Breast epithelium (tissue), 4 donors: Measurements from ENCODE around the gene PRDM16. TPM values are rescaled to one million over a fixed set of nuclear protein-coding genes. Genes with fewer than 3 reads are reported as not detected.

Experiments
- DNase-seq, 2 donors: peaks; one replicate each; pipeline ENCODE4 v3.0.0-alpha.2; 2019; ENCODE audit warnings: low spot score in 2 of 2
- H3K27ac ChIP-seq, 2 donors: fragments of 200-600 bp; sonication (generic) in 1 of 2; one replicate each; pipeline ENCODE4 v1.5.1; 2016 to 2019; ENCODE audit warnings: mild to moderate bottlenecking in 1 of 2
- H3K27me3 ChIP-seq, 2 donors: fragments of 200-600 bp; sonication (generic) in 1 of 2; one replicate each; pipeline versions ENCODE4 v1.5.1 to v1.6.0; 2017 to 2019; ENCODE audit warnings: control low read depth in 1 of 2, mild to moderate bottlenecking in 1 of 2
- H3K36me3 ChIP-seq: fragments of 200-600 bp; one replicate; pipeline ENCODE4 v1.5.1; 2019
- H3K4me1 ChIP-seq, 2 donors: fragments of 200-600 bp; sonication (generic); one replicate each; pipeline ENCODE4 v1.5.1; 2016 to 2019; ENCODE audit warnings: control low read depth in 1 of 2
- H3K4me3 ChIP-seq, 3 donors: fragments of 200-600 bp; sonication (generic); 1 replicate in 2 of 3; 2 replicates in 1 of 3; pipeline ENCODE4 v1.5.1; 2016 to 2019; ENCODE audit warnings: mild to moderate bottlenecking in 3 of 3, moderate library complexity in 2 of 3
- H3K9me3 ChIP-seq, 2 donors: fragments of 200-600 bp; sonication (generic) in 1 of 2; one replicate each; pipeline ENCODE4 v1.5.1; 2016 to 2019; ENCODE audit warnings: control low read depth in 1 of 2
- POLR2A ChIP-seq: fragments of 450-650 bp; IDR thresholded peaks from one replicate; pipeline ENCODE4 v1.6.1; 2016; ENCODE audit warnings: antibody characterized with exemption, mild to moderate bottlenecking, moderate library complexity
- POLR2AphosphoS5 ChIP-seq, 3 donors: sonication (generic); formaldehyde crosslinking; IDR thresholded peaks; one replicate each; pipeline ENCODE4 v1.6.1; 2017; ENCODE audit warnings: antibody characterized with exemption in 3 of 3
- intact Hi-C: fragments of 100-400 bp; cut with DNase I; formaldehyde crosslinking; loops from one replicate; pipeline ENCODE4 v1.15.1; 2023; ENCODE audit warnings: low total_unique reads
- total RNA-seq, 3 donors: library from RNA; depleted of rRNA; stranded (reverse); fragments of >200 nt; gene quantifications; one replicate each; pipeline ENCODE4 v1.1.0, GENCODE V29; 2016
- TF ChIP-seq, protein P1 (sequence below), 3 donors: fragments of 450-650 bp; IDR thresholded peaks; one replicate each; pipeline ENCODE4 v1.5.1; 2016 to 2017; ENCODE audit warnings: antibody characterized with exemption in 3 of 3, mild to moderate bottlenecking in 3 of 3, moderate library complexity in 3 of 3

PRDM16 gene
- total RNA-seq, 3 donors from 2014 or later, result 0.48 to 3.8 (median 3.6) TPM

DNA sequence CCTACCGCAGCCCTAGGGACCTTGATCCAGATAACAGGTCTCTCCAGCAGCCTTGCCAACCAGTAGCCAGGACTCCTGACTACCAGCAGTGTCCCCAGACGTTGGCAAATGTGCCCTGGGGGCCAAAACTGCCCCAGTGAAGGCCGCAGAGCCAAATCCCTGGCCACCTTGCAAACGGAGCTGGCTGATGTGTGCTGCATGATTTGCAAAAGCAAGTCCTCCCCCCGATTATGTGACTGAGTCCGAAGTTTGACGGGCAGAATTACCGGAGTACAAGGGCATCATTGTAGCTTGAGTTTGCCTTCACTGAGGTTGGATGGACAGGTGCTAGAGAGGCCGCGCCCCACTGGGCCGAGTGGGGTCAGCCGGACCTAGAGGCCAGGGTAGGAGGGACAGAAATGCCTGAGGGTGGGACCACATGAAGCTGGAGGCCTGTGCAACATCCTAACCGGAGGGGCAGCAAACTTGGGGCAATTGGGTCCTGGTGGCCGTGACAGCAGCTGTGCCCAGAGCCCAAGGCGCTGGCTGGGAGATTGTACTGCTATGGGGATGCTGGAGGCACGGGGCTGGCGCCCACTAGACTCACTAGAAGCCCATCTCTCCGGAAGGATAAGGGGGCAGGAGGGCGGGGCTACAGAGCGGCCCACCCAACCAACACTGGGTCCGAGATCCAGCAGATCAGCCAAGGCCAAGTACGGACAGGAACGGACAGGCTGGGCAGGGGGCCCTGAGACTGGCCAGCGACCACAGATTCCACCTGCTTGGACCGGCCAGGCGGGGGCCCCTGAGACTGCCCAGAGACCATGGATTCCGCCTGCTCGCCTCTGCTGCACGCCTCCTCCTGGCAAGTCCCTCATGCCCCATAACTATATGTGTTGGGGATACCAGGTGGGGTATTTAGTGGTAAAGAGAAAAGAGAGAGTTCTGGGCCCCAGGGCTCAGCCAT is 388.2 kb downstream of the PRDM16 start:
- TF ChIP-seq POLR2A (no peak), POLR2AphosphoS5 (IDR thresholded peaks at IDR 0.05) (no peak)
- TF ChIP-seq, protein P1, sequence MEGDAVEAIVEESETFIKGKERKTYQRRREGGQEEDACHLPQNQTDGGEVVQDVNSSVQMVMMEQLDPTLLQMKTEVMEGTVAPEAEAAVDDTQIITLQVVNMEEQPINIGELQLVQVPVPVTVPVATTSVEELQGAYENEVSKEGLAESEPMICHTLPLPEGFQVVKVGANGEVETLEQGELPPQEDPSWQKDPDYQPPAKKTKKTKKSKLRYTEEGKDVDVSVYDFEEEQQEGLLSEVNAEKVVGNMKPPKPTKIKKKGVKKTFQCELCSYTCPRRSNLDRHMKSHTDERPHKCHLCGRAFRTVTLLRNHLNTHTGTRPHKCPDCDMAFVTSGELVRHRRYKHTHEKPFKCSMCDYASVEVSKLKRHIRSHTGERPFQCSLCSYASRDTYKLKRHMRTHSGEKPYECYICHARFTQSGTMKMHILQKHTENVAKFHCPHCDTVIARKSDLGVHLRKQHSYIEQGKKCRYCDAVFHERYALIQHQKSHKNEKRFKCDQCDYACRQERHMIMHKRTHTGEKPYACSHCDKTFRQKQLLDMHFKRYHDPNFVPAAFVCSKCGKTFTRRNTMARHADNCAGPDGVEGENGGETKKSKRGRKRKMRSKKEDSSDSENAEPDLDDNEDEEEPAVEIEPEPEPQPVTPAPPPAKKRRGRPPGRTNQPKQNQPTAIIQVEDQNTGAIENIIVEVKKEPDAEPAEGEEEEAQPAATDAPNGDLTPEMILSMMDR (IDR thresholded peaks at IDR 0.05), result no peak
- Histone ChIP-seq H3K9me3 (no peaks in the 10 kb centered on the region), H3K36me3 (no peaks in the 10 kb centered on the region), H3K4me1 (peaks cover 0 to 11% of the 10 kb centered on the region in 2 donors), H3K27ac (peak overlapping the region; percentile 40 to 55), H3K4me3 (no peak overlapping the region), H3K27me3 (peaks cover 0 to 7% of the 10 kb centered on the region in 2 donors)
- no peak for DNase-seq
- intact Hi-C loops, result no loop called here

DNA sequence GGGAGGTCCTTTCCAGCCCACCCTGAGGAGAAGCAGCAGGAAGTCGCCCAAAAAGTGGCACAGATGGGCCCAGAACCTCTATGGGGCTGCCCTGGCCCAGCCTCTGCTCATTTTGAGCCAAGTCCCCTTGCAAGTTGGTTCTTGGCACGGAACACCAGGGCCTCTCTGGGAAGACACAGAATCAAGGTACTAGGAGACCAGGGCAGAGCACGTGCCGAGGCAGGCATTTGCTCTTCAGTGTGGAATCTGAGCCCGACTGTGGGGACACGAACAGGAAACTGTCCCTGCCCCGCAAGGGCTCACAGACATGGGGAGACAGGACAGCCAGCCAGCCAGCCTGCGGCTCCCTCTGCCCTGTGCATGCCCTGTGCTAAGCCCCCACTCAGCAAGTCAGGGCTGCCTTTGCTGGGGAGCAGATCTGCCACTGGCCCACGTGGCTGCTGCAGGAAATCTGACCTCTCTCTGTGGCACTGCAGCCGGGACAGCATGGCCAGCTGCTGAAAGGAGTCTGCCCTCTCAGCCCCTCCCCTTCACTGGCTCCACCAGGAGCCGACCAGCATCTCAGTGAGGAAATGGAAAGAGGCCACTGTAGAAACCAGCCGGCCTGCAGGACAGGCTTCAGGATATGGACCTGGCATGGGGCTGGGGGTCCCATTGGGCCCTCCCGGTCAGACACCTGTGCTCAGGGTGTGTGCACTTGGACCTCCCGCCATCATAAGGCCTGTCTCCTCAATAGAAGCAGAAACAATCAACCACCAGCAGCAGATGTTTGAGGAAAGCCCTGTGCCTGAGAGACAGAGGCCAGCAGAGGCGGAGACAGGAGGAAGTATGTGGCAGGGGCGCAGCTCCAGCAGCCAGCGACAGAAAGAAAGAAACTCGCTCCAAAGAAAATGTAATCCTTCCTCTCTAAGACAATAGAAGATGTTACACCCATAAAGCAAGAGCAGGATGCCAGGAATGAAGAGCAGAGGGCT is 389.2 kb downstream of the PRDM16 start:
- peak overlapping the region; percentile 32 to 40 for H3K27ac ChIP-seq
- H3K4me1 ChIP-seq, result peaks cover 0 to 11% of the 10 kb centered on the region in 2 donors
- H3K4me3 ChIP-seq, result no peak overlapping the region
- no peak for DNase-seq
- no peaks in the 10 kb centered on the region for H3K9me3 ChIP-seq
- intact Hi-C loops, result no loop called here
- TF ChIP-seq POLR2A (no peak), POLR2AphosphoS5 (IDR thresholded peaks at IDR 0.05) (no peak)
- TF ChIP-seq, protein P1 (IDR thresholded peaks at IDR 0.05), result no peak
- H3K36me3 ChIP-seq, result no peaks in the 10 kb centered on the region
- no peaks in the 10 kb centered on the region for H3K27me3 ChIP-seq

DNA sequence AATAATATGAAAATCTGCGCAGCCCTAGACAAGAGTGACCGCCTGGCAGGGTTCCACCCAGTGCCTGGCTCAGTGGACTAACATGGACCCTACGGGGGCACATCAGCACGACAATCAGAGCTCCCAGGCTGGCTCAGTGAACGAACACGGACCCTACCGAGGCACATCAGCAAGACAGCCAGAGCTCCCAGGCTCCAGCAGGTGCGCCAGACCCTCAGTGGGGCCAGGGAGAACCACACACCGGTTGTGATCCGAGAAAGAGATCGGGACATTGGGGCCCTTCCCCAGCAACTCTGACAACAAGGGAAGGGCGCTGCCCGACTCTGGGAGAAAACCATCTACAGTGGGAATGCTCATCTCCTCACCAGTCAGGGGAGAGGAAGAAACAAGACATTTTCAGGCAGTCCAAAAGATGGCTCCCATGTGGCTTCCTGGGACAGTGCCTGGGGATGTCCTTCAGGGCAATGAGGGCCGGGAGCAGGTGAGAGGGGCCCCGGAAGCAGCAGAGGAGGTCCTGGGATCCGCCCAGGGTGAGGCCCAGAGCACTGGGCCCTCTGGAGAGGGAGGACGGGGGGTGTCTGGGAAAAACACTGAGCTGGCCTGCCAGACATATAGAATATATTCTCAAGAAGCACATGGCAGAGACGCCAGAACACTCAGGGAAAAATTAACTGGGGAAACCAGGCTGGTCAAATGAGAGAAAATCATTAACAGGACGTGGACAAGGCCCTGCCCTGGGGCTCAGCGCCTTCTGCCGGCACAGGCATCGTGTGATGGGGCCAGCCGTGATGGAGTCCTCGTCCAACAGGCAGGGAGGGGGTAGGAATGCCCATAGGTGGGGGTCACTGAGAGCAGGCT is 390.3 kb downstream of the PRDM16 start:
- intact Hi-C loops, result no loop called here
- Histone ChIP-seq H3K9me3 (no peaks in the 10 kb centered on the region), H3K36me3 (no peaks in the 10 kb centered on the region), H3K27me3 (no peaks in the 10 kb centered on the region), H3K4me1 (peaks cover 0 to 11% of the 10 kb centered on the region in 2 donors), H3K27ac (peak overlapping the region; percentile 64 to 68), H3K4me3 (no peak overlapping the region)
- TF ChIP-seq, protein P1 (IDR thresholded peaks at IDR 0.05), result no peak
- TF ChIP-seq POLR2A (no peak), POLR2AphosphoS5 (IDR thresholded peaks at IDR 0.05) (no peak)
- DNase-seq, result no peak

DNA sequence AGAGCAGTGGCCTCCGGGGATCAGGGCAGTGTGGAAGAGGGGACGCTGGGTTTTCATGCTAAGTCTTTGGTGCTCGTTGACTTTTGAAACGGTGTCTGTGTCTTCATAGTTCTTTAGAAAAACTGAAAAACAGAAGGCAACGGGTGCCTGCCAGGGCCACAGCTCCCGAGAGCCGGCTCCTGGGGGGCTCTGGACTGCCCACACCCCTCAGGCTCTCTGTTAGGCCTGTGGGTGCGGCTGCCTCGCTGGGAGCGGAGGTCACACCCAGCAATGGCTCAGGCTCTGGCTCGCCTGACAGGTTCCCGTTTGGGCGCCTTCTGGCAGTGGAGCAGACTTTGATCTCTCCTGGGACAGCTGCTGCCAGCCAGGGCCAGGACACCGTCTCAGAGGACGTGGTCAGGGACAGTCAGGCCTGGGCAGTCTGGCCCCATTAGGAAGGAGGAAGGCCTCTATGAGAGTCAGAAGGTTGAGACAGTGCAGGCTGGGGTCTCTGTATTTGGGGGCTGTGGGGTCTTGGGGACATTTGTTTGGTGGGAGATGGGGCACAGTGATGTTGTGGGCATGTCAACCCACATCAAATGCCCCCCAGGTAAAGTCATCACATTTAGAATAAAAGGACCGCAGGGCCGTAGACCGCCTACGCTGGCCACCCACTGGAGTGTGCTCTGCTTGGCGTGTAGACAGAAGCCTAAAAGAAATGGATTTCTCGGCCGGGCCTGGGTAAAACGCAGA is 391.1 kb downstream of the PRDM16 start:
- no peak for DNase-seq
- Histone ChIP-seq H3K4me1 (peaks cover 0 to 11% of the 10 kb centered on the region in 2 donors), H3K27ac (peak overlapping the region; percentile 64 to 68), H3K9me3 (no peaks in the 10 kb centered on the region), H3K27me3 (no peaks in the 10 kb centered on the region), H3K4me3 (no peak overlapping the region), H3K36me3 (no peaks in the 10 kb centered on the region)
- intact Hi-C loops, result no loop called here
- TF ChIP-seq, protein P1 (IDR thresholded peaks at IDR 0.05), result no peak
- TF ChIP-seq POLR2A, result no peak
- no peak for TF ChIP-seq POLR2AphosphoS5 (IDR thresholded peaks at IDR 0.05)
